OCI-LY1 (cell line): ENCODE measurements around the gene SECISBP2L.

Experiments used
- CTCF ChIP-seq: fragments of 200-600 bp; sonication (generic), shearing (Covaris generic); IDR thresholded peaks from 2 replicates; pipeline ENCODE4 v1.5.1; 2017; ENCODE audit warnings: mild to moderate bottlenecking, antibody characterized with exemption, low read length, moderate library complexity, mixed read lengths
- EZH2 ChIP-seq: fragments of 200-600 bp; sonication (generic), shearing (Covaris generic); IDR thresholded peaks from 2 replicates; pipeline ENCODE4 v1.8.0; 2017; ENCODE audit warnings: borderline replicate concordance, mixed run types, mild to moderate bottlenecking, antibody characterized with exemption, low read length, moderate library complexity, mixed read lengths

DNA sequence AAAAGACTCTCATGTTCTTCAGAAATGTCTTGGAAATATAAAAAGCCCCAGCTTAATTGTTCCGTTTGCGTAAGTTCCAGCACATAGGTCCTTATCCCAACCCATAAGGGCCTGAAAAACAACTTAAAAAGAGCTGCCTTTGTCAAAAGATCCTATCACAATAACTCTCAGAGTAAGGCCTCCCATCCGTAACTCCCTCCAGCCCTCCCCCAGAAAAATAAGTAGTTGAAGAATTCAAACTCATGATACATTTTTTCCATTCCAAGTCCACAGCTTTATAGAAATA is 38.0 kb upstream of the SECISBP2L start:
- TF ChIP-seq CTCF (no peak), EZH2 (no peak)
